Karpas-422 (cell line): ENCODE measurements around the gene RPS6KB2. TPM values are rescaled to one million over a fixed set of nuclear protein-coding genes. Genes with fewer than 3 reads are reported as not detected.
"Not testable (repeated sequence)": the region's sequence is repeated elsewhere in the genome, so short reads cannot be mapped to it uniquely, and the experiment has no call there.

Experiments used
- DNase-seq: peaks from one replicate; pipeline ENCODE4 v3.0.0-alpha.2; 2015
- H2AFZ ChIP-seq: fragments of 200-600 bp; sonication (generic); 2 replicates; pipeline ENCODE4 v1.6.1; 2014; ENCODE audit warnings: antibody characterized with exemption, low read length, mixed read lengths
- H3K27ac ChIP-seq: fragments of 200-600 bp; sonication (generic); 2 replicates; pipeline ENCODE4 v1.5.1; 2014; ENCODE audit warnings: mild to moderate bottlenecking, low read length, moderate library complexity
- H3K27me3 ChIP-seq: fragments of 200-600 bp; sonication (generic); 2 replicates; pipeline ENCODE4 v1.6.1; 2014; ENCODE audit warnings: low read length, mixed read lengths
- H3K36me3 ChIP-seq: fragments of 200-600 bp; sonication (generic); 2 replicates; pipeline ENCODE4 v1.6.1; 2014; ENCODE audit warnings: low read length, mixed read lengths; ENCODE audit not compliant: insufficient read depth
- H3K4me1 ChIP-seq: fragments of 200-600 bp; sonication (generic); 2 replicates; pipeline ENCODE4 v1.6.1; 2014; ENCODE audit warnings: mild to moderate bottlenecking, low read length, mixed read lengths
- H3K4me2 ChIP-seq: fragments of 200-600 bp; sonication (generic); 2 replicates; pipeline ENCODE4 v1.6.1; 2014; ENCODE audit warnings: low read length, low read depth, mild to moderate bottlenecking; ENCODE audit not compliant: poor library complexity, severe bottlenecking
- H3K4me3 ChIP-seq: fragments of 200-600 bp; sonication (generic); 2 replicates; pipeline ENCODE4 v1.5.1; 2014; ENCODE audit warnings: mild to moderate bottlenecking, antibody characterized with exemption, low read length, mixed read lengths
- H3K79me2 ChIP-seq: fragments of 200-600 bp; sonication (generic); 2 replicates; pipeline ENCODE4 v1.6.1; 2014; ENCODE audit warnings: mild to moderate bottlenecking, low read length, mixed read lengths
- H3K9ac ChIP-seq: fragments of 200-600 bp; sonication (generic); 2 replicates; pipeline ENCODE4 v1.6.0; 2014; ENCODE audit warnings: low read length
- H3K9me2 ChIP-seq: fragments of 200-600 bp; sonication (generic), shearing (Covaris generic); replicated peaks from 2 replicates; pipeline ENCODE4 v1.6.0; 2014; ENCODE audit warnings: mild to moderate bottlenecking, low read length, moderate library complexity; ENCODE audit not compliant: insufficient read depth
- H3K9me3 ChIP-seq: fragments of 300-700, 200-600 bp; sonication (generic); 2 replicates; pipeline ENCODE4 v1.6.1; 2014; ENCODE audit warnings: low read length, mixed read lengths
- H4K20me1 ChIP-seq: fragments of 200-600 bp; sonication (generic); 2 replicates; pipeline ENCODE4 v1.6.1; 2014; ENCODE audit warnings: mild to moderate bottlenecking, antibody characterized with exemption, low read length, low read depth; ENCODE audit not compliant: insufficient read depth
- small RNA-seq: library from RNA; depleted of rRNA; stranded (forward); fragments of <200 nt; gene quantifications from one replicate; pipeline ENCODE3, GENCODE V24; 2014
- total RNA-seq: library from RNA; depleted of rRNA; stranded (reverse); fragments of >200 nt; shearing (Covaris generic); gene quantifications from 2 replicates; pipeline ENCODE4 v1.2.3, GENCODE V29; 2014; ENCODE audit warnings: low replicate concordance; rRNA removed

Gene RPS6KB2
- total RNA-seq, 1 experiment from 2014 or later = 48.9 TPM

- H3K27me3 ChIP-seq, H3K4me1 ChIP-seq, DNase-seq, H3K9me2 ChIP-seq, H3K79me2 ChIP-seq, H3K4me2 ChIP-seq, H2AFZ ChIP-seq, H3K9ac ChIP-seq, H3K36me3 ChIP-seq, H4K20me1 ChIP-seq, H3K9me3 ChIP-seq, H3K27ac ChIP-seq, H3K4me3 ChIP-seq: not testable (repeated sequence)
Observed at GRCh38 chr11:67477344-67478050, 49.2 kb downstream of the RPS6KB2 start.

GRCh38 chr11:67482275-67482826 is 54.1 kb downstream of the RPS6KB2 start:
- Histone ChIP-seq H2AFZ (peak overlapping the region; percentile 75), H3K27ac (peak overlapping the region; percentile 39), H3K9me3 (no peaks in the 10 kb centered on the region), H4K20me1 (no peaks in the 10 kb centered on the region), H3K27me3 (no peaks in the 10 kb centered on the region), H3K9ac (peak overlapping the region; percentile 70), H3K9me2 (no peaks in the 10 kb centered on the region), H3K4me1 (peaks cover 46% of the 10 kb centered on the region), H3K4me2 (peak overlapping the region; percentile 80), H3K36me3 (no peaks in the 10 kb centered on the region), H3K79me2 (peaks cover 15% of the 10 kb centered on the region), H3K4me3 (peak overlapping the region; percentile 60)
- no peak for DNase-seq

DNA sequence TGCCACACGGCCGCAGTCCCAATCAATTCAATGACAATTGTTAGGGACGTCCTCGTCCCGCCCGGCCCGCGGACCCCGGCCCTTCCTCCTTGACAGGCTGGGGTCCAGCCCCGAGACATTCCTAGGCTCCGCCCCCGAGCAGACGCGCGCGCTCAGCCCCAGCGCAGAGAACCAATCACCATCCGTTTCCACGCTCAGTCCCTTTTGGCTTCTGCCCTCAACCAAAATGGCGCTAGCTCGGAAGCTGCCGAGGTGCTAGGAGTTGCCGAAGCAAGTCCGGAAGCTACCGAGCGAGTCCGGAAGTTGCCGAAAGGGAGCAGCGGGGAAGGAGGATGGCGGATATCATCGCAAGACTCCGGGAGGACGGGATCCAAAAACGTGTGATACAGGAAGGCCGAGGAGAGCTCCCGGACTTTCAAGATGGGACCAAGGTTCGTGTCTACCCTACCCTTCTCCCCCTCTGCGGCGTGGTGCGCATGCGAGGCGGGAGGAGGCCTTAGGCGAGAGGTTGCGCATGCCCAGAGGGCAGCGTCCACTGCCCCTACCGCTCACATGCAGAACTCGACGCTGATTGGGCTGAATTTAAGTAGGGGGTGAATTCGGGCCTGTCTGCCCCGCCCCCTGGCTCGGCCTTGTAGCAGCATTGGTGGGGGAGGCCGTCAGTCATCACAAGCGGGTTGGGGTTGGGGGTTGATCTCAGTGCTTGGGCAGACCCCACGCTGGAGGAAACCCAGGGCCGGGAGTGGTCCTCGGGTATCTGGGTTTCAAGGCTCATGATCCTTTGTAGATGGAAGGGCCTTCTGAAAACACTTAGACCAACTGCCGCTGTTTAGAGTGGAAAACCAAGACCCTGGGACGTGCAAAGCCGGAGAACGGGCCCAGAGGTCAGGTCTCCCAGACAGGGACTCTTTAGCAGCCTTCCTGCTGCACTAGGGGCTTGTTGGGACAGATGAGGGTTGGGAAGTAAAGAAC is 54.8 kb downstream of the RPS6KB2 start, which contains the start of gene AIP:
AIP (plus strand) TSS at position 200 of the 972 bp plus-strand sequence; CDS start at position 333, 133 bp downstream.
- Histone ChIP-seq H3K79me2 (peaks cover 15% of the 10 kb centered on the region), H3K9me2 (no peaks in the 10 kb centered on the region), H2AFZ (peak within 1 kb of the TSS; percentile 75), H3K27ac (peak within 1 kb of the TSS; percentile 88), H3K9ac (peak within 1 kb of the TSS; percentile 70), H3K27me3 (no peaks in the 10 kb centered on the region), H3K9me3 (no peaks in the 10 kb centered on the region), H3K4me1 (peaks cover 46% of the 10 kb centered on the region), H3K4me2 (peak within 1 kb of the TSS; percentile 80), H3K36me3 (no peaks in the 10 kb centered on the region), H4K20me1 (no peaks in the 10 kb centered on the region), H3K4me3 (peak within 1 kb of the TSS; percentile 60)
- DNase-seq = peak; percentile 99

DNA sequence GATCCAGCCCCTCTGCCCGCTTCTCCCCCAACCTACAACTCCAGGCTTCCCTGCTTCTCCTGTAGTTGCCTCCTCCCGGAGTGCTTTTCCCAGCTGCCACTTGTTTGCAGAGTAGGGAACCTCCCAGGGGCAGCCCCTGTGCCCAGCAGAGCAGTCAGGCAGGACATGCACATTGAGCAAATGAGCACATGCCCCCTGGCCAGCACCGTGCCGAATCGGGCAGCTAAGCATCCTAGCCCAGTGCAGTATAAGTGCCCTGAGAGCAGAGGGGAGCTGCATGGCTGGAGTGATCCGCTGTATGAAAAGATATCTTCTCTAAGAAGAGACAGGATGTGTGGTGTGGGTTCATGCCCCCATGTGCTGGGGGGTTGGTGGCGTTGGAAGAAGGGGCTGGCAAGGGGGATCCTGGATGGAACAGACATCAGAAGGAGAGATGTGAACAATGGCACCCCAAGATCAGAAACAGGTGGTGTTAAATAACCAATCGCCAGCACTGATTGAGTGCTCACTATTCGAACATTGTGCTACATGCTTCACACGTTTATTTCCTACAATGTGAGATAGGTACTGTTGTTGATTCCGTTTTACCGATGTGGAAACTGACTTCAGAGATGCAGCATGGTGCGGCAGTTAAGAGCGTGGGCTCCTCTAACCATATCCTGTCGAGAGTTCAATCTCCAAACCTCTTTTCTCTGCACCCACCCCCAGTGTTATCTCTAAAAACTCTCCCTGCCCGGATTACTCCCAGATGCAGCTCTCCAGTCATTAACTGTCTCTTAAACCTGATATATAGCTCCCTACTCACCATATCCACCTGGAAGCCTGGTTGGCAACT is 55.8 kb downstream of the RPS6KB2 start:
- DNase-seq = peak; percentile 65
- Histone ChIP-seq H4K20me1 (no peaks in the 10 kb centered on the region), H3K36me3 (no peaks in the 10 kb centered on the region), H3K9me2 (no peaks in the 10 kb centered on the region), H3K4me2 (peak overlapping the region; percentile 80), H3K9me3 (no peaks in the 10 kb centered on the region), H2AFZ (no peak overlapping the region), H3K4me1 (peaks cover 51% of the 10 kb centered on the region), H3K27me3 (no peaks in the 10 kb centered on the region), H3K9ac (peak overlapping the region; percentile 70), H3K79me2 (peaks cover 15% of the 10 kb centered on the region), H3K4me3 (peak overlapping the region; percentile 60), H3K27ac (peak overlapping the region; percentile 88)

GRCh38 chr11:67484847-67485311 is 56.6 kb downstream of the RPS6KB2 start:
- peak overlapping the region; percentile 60 for H3K4me3 ChIP-seq
- no peaks in the 10 kb centered on the region for H4K20me1 ChIP-seq
- H3K36me3 ChIP-seq = no peaks in the 10 kb centered on the region
- H3K9me3 ChIP-seq = no peaks in the 10 kb centered on the region
- peaks cover 52% of the 10 kb centered on the region for H3K4me1 ChIP-seq
- peak overlapping the region; percentile 80 for H3K4me2 ChIP-seq
- peak overlapping the region; percentile 88 for H3K27ac ChIP-seq
- peak overlapping the region; percentile 70 for H3K9ac ChIP-seq
- no peaks in the 10 kb centered on the region for H3K27me3 ChIP-seq
- H3K9me2 ChIP-seq = no peaks in the 10 kb centered on the region
- no peak overlapping the region for H2AFZ ChIP-seq
- DNase-seq = peak; percentile 93
- peaks cover 15% of the 10 kb centered on the region for H3K79me2 ChIP-seq

Small RNA genes within 50 kb of the gene (small RNA-seq; reads per million reads assigned to genes)
- not detected for gene RNU6-1238P

Other genes starting within 250 kb of the RPS6KB2 start
- gene GRK2, start 162.0 kb upstream of the RPS6KB2 start, total RNA-seq = 94.7 and 190 TPM in 2 replicates
- gene ANKRD13D, start 139.2 kb upstream of the RPS6KB2 start, total RNA-seq = 31.3 and 91.8 TPM in 2 replicates
- gene SSH3, start 125.0 kb upstream of the RPS6KB2 start, total RNA-seq = 0.61 and 0.82 TPM in 2 replicates
- 362 and 684 TPM in 2 replicates for gene POLD4, start 74.9 kb upstream of the RPS6KB2 start, total RNA-seq
- 6.4 and 13.9 TPM in 2 replicates for gene CLCF1, start 54.9 kb upstream of the RPS6KB2 start, total RNA-seq
- gene RAD9A, start 36.5 kb upstream of the RPS6KB2 start, total RNA-seq = 14.8 and 19.2 TPM in 2 replicates
- gene PPP1CA, start 26.6 kb upstream of the RPS6KB2 start, total RNA-seq = 218 and 332 TPM in 2 replicates
- gene TBC1D10C, start 24.4 kb upstream of the RPS6KB2 start, total RNA-seq = 52.4 and 122 TPM in 2 replicates
- 0.18 TPM in 1 of 2 replicates, not detected in the other for gene CARNS1, start 12.8 kb upstream of the RPS6KB2 start, total RNA-seq
- gene PTPRCAP, start 9.2 kb downstream of the RPS6KB2 start, total RNA-seq = 161 and 348 TPM in 2 replicates
- gene CORO1B, start 15.0 kb downstream of the RPS6KB2 start, total RNA-seq = 15.5 and 40.6 TPM in 2 replicates
- gene GPR152, start 24.2 kb downstream of the RPS6KB2 start, total RNA-seq = not detected in 2 replicates
- gene CABP4, start 26.9 kb downstream of the RPS6KB2 start, total RNA-seq = 0.29 TPM in 1 of 2 replicates, not detected in the other
- gene TMEM134, start 40.8 kb downstream of the RPS6KB2 start, total RNA-seq = 69.7 and 99.7 TPM in 2 replicates
- 51.8 and 119 TPM in 2 replicates for gene AIP, start 54.5 kb downstream of the RPS6KB2 start, total RNA-seq
- gene PITPNM1, start 76.9 kb downstream of the RPS6KB2 start, total RNA-seq = 79.6 and 149 TPM in 2 replicates
- gene CDK2AP2, start 79.7 kb downstream of the RPS6KB2 start, total RNA-seq = 91.5 and 106 TPM in 2 replicates
- gene CABP2, start 95.0 kb downstream of the RPS6KB2 start, total RNA-seq = not detected in 2 replicates
- gene GSTP1, start 155.3 kb downstream of the RPS6KB2 start, total RNA-seq = 1,085 and 1,200 TPM in 2 replicates
- gene NDUFV1, start 178.4 kb downstream of the RPS6KB2 start, total RNA-seq = 145 and 304 TPM in 2 replicates
- 10.4 and 35.4 TPM in 2 replicates for gene NUDT8, start 201.4 kb downstream of the RPS6KB2 start, total RNA-seq
- not detected in 2 replicates for gene TBX10, start 211.3 kb downstream of the RPS6KB2 start, total RNA-seq
- gene ACY3, start 222.2 kb downstream of the RPS6KB2 start, total RNA-seq = 0.89 and 2.2 TPM in 2 replicates
- 1.6 and 1.8 TPM in 2 replicates for gene ALDH3B2, start 246.1 kb downstream of the RPS6KB2 start, total RNA-seq